Activated T-helper 1 cell treated with Interleukin-2 at 50 U/mL for 16 hours (primary cell): Measurements from ENCODE around the gene HPN.
"Not testable (repeated sequence)": the region's sequence is repeated elsewhere in the genome, so short reads cannot be mapped to it uniquely, and the experiment has no call there.

ENCODE experiments used
- DNase-seq: peaks from one replicate; pipeline ENCODE4 v3.0.0-alpha.2; 2020; ENCODE audit warnings: low read depth

The HPN gene

DNA sequence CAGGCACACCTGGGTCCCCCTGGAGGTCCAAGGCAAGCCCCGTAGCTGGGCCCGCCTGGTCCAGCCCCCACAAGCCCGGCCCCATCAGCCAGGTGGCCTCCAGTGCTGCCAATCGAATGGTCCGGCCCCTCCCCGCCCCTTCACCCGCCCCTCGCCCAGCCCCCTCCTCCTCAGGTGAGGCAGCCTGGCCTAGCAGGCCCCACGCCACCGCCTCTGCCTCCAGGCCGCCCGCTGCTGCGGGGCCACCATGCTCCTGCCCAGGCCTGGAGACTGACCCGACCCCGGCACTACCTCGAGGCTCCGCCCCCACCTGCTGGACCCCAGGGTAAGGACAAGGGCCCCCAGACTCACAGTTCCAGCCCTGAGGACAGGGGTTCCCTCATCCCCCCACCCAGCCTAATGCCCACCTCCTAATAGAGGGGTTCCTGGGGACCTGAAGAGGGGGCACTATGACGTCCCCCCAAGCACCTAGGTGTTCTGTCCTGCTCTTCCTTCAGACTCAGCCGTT, at the start of gene HPN:
Gene HPN, plus strand, starts transcription at position 174 of the 508 bp plus-strand sequence. CDS start 786 bp downstream, outside the sequence.
- no peak for DNase-seq

DNA sequence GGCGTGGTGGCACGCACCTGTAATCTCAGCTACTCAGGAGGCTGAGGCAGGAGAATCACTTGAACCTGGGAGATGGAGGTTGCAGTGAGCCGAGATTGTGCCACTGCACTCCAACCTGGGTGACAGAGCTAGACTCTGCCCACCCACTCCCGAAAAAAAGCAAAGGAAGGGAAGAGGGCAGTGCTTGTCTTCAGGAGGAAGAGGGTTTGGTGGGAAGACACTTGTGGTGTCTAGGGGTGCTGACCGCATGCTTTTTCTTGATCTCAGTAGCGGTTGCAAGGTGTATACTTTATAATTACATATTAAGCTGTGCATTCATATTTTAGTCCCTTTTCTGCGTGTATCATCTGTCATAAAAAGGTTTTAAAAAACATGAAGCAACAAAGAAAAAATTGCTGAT, 48.9 kb upstream of the HPN start:
- DNase-seq: not testable (repeated sequence)

DNA sequence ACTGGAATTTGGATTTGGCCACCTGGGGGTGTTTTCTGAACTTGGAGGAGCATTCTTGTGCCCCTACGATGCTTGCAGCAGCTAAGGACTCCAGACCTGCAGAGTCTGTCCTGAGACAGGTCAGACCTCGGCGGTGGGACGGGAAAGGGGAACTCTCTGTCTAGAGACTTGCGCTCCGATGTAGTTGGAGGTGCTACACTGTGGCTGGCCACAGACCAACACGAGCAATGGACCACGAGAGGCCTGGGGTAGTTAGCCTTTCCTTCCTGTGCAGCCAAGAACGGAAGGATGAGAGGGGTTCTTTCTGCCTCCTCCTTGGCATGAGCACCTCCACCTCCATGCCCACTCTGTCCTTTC, 47.3 kb upstream of the HPN start:
- no peak for DNase-seq

DNA sequence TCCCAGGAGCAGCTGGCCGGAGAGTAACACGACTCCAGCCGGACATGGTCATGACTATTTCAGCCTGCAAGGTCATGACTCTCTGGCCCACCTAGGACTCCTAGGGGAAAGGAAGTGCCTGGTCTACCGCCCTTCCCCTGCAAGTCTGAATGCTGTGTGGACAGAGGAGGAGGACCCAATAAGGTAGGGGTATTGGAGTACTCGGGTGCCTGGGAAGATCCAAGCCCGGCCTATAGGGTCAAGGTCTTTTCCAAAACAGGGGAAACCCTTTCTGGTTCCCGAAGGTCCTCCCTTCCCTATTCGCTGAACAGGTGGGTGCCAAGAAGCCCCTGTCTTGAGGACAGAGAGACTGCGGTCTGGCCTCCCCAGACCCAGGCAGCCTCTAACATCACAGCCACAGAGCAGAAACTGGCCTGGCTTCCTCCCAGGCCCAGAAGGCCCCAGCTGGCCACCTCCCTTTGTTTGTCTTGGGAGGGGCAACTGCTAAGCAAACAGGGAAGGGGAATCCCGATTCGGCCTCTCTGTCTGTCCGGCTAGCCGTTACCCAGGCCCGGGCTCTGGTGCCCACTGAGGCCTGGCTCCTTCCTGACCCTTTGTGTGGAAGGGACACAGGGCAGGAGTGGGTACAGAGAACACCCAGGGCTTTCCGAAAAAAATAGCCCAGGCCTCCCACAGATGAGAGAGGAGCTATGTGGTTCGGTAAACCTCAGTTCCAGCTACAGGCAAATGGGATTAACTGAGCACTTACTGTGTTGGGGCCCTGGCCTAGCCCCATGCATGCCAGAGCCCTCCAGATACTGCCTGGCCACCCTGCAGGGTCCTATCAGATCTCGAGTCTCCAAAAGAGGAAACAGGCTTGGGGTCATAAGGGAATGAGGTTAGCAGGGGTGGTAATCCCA, 46.6 kb upstream of the HPN start:
- DNase-seq: no peak

DNA sequence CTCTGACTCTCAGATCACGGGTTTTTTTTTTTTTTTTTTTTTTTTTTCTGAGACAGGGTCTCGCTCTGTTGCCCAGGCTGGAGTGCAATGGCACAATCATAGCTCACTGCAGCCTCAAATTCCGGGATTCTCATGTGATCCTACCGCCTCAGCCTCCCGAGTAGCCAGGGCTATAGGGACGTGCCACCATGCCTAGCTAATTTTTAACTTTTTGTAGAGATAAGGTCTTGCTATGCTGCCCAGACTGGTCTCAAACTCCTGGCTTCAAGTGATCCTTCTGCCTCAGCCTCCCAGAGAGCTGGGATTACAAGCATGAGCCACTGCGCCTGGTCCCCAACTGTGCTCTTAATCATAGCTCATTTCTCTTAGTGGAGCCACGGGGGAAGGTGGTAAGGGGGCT, 46.0 kb upstream of the HPN start:
- no peak for DNase-seq

DNA sequence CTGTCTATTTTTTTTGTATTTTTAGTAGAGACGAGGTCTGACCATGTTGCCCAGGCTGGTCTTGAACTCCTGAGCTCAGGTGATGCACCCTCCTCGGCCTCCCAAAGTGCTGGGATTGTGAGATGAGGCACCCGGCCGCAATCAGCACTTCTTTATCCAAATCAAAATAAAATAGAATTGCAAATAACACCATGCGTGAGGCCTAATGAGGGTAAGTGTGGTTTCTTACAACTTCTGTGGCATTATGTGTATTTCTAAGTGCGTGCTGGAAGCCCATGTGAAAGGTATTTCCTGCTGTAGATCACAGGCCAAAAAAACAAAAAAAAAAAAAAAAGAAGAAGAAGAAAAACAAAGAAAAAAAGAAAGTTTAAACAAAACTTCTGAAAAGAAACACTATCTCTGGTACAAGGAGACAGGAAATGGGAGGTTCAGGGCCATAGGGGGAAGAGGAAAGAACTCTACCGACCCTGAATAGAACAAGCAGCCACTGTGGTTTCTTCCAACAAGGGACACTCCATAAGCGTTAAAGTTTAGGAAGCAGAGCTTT, 44.4 kb upstream of the HPN start:
- no peak for DNase-seq

DNA sequence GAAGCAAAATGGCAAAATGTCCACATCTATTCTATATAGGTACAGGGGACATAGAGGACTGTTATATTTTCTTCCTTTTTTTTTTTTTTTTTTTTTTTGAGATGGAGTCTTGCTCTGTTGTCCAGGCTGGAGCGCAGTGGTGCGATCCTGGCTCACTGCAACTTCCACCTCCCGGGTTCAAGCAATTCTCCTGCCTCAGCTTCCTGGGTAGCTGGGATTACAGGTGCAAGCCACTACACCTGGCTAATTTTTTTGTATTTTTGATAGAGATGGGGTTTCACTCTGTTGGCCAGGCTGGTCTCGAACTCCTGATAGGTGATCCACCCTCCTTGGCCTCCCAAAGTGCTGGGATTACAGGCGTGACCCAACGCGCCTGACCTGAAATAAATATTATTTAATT, 43.3 kb upstream of the HPN start:
- not testable (repeated sequence) for DNase-seq

DNA sequence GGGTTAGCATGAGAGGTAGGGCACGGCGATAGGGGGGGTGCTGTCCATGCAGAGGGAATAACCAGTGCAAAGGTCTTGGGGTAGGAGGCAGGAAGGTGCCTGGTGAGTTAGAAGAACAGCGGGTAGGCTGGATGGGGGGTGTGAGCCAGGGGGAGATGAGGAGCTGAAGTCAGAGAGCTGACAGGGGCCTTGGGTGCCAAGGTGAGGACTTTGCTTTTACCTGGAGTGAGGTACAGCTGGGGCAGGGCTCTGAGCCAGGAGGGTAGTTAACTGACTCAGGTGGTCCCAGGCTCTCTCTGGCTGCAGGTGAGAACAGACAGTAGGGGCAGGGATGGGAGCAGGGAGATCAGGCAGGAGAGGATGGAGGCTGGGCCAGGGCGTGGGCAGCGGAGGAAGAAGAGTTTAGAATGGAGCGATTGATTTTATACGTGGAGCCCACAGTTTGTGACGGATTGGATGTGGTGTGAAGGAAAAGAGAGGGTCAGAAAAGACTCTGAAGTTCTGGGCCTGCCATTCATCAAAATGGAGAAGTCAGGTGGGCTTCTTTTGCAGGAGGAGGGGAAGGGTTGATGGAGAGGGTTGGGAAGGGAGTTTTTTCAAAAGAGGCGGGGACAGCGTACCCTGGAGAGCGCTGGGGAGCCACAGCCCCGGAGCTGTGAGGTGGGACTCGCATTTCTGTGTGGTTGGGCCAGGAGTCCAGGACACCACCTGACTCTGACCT, 42.6 kb upstream of the HPN start:
- DNase-seq: no peak

DNA sequence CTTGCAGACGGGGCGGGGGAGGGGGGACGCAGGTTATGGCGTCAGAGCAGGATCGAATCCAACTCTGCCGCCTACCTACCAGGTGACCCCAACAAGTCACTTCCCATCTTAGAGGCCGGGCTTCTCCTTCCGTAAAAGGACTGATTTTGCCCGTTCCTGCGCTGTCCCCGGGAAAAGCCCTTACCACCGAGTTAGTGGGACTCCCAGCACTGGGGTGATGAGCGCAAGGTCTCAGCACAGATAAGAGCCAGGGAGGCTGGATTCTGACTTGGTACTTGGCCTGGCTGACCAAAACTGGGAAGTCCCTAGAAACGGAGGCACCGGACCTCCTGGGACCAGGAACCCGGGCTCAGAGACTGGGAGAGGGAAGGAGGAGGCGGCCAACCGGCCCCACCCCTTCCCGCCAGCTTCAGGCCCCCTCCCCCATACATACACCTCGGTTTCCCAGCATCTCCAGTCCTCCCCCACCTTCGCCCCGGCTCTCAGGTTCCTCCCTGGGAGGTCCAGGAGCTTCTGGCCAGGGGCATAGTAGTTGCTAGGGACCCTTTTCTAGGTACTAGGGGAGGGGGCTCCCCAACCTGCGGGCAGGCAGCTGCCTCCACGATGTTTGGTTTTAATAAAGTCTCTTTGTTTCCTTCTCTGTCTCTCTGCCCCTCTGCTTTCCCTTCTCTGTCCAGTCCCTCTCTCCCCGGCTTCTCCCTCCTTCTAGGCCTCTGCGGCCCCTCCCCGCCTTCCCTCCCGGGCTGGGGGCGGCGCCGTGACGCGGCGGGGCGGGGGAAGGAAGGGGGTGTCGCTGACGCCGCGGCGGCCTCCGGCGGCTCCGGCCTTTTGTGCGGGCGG, 41.8 kb upstream of the HPN start, which contains the start of gene GRAMD1A:
Gene GRAMD1A, plus strand, starts transcription at position 826 of the 840 bp plus-strand sequence. CDS start 156 bp downstream, outside the sequence.
- peak; percentile 66 for DNase-seq

DNA sequence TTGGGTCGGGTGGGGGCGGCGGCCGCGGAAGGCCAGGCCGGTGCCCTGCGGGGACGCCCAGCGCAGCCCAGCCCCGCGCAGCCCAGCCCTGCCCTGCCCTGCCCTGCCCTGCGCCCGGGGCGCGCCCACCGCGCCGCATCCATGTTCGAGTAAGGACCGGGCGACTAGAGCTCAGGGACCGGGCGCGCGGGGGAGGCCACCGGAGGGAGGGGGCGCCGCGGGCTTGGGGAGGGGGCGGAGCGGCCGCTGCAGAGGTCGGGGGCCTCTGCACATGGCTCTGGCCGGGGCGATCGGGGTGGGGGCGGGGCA, 41.2 kb upstream of the HPN start:
- DNase-seq: no peak

DNA sequence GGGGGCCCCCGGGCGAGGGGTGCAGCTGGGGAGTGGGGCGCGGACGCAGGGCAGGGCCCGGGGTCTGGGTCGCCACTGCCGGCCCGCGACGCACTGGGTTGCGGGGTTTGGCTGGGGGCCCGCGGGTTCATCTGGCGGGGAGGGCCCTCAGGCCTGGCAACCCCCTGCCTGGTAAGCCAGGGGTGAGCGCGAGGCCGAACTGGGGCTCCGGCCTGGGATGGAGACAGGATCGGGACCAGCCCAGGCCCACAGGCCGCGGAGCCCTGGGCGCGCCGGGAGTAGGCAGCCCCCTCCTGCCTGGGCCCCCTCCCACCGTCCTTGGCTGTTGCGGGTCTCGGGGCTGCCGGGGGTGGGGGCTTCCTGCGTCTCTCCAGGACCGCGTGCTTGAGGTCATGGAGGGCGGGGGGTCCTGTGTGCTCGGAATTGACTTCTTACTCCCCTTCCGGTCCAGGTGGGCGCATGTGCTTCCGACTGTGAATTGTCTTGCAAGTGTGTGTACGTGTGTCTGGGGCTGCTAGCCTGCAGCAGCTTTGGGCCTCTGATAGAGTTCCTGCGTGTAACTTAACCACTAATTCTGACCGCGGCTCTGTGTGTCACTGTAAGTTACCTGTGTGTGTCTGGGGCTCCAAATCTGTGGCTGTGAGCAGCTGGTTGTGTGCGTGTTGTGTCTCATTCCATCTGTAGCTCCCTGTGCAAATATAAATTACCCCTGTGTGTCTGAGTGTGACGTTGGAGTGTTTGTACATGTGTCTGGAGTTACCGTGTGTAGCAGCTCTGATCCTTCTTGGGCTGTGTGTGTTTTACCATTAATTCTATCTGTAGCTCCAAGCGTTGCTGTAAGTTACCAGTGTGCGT, 40.6 kb upstream of the HPN start:
- peak; percentile 43 for DNase-seq

DNA sequence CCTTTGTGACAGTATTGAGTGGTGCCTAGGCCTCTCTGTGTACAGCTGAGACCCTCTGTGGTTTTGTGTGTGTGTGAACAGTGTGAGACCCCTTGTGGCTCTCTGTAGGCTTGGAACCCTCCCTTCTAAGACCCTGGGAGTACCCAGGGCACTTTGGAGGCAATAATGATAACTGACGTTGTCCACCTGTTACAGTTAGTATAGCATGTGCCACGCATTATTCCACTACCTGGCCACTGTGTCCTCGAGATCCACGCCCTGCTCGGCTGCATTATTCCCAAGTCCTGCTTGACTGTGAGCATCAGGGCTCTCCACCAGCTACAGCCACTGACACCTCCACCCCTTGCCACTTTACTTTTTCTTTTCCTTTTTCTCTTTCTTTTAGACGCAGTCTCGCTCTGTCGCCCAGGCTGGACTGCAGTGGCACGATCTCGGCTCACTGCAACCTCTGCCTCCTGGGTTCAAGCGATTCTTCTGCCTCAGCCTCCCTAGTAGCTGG, 39.4 kb upstream of the HPN start:
- DNase-seq: no peak

DNA sequence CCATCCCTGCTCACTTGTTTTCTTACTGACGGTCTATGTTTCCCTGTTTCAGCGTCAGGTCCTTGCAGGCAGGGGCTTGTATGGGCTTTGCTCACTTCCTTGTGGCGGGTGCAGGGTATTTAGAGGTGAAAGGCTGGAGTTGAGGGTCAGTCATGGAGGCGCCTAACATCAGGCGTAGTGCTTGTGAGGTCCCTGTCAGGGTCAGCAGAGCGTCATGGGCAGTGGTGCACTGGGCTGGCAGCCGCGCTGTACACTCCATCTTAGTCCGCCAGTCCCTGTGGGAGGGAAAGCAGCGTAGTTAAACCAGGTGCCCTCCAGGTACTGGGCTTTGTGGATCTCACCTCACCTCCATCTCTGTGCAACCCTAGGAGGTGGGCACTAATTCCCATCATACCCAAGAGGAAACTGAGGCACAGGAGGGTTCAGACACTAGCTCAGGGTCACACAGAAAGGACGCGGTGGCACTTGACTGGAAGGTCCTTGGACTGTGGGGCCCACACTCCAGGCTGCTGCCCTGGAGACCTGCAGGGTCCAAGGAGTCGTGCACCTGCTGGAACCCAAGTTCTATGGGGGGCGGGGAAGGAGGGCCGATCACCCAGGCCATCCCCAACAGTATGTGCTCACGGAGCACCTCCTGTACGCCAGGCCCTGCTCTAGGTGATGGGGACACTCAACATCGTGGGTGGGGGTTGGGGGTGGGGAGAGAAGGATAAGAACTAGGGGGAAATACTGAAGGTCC, 36.8 kb upstream of the HPN start:
- no peak for DNase-seq

DNA sequence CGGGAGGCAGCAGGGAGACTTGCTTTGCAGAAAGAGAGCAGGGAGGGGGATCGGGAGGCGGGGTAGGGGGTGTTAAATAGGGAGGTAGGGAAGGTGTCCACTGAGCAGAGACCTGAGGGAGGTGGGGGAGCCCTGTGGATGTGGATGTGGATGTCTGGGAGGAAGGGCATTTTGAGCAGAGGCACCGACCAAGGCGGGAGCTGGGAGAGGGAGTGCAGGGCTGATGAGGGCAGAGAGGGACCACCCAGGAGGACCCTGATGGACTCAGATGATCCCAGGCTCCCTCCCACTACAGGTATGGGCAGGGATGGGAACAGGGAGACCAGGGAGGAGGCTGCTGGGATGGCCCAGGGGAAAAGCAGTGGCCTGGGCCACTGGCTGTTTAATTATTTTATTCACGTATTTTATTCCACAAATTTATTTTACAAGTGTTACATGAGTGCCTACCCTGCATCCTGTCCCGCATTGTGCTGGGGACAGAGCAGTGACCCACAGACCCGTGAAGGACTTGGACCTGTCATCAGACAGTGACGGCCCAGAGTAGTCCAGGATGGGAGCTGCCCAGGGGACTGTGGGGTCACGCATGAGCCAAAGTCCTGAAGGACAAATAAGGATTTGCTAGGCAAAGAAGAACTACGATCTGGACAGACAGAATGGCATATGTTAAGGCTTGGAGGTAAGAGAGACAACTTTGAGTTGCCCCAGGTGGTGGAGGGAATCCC, 36.1 kb upstream of the HPN start:
- no peak for DNase-seq

DNA sequence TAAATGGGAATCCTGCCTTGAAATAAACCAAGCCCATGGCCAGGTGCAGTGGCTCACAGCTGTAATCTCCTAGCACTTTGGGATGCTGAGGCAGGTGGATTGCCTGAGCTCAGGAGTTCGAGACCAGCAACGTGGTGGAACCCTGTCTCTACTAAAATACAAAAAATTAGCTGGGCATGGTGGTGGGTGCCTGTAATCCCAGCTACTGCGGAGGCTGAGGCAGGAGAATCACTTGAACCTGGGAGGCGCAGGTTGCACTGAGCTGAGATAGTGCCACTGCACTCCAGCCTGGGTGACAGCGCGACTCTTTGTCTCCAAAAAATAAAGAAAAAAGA, 35.5 kb upstream of the HPN start:
- not testable (repeated sequence) for DNase-seq

DNA sequence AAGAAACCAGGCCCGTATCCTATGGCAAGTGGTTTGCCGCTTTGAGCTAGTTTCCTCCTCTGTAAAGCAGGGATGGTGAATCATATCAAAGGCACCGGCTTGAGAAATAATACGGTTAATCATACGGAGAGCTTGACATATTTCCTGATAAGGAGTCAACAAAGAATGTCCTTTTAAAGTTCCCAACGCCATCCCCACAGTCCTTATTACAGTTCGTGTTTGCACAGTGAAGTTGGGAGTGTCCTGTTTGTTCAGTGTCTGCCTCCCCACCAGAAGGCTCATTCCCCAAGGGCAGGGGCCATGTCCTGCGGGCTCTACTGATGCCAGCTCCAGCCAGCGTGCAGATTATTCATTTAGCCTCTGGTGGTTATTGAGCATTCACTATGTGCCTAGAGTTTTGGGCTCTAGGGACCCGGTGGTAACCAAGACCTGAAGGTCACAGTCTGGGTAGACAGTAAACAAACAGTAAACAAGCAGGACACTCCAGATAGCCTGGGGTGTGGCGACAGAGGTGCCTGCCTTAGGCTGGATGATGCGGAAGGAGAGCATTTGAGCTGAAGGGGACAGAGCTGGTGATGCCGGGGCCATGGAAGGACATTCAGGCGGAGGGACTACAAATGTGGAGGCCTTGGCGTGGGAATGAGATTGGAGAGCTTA, 35.1 kb upstream of the HPN start:
- no peak for DNase-seq

DNA sequence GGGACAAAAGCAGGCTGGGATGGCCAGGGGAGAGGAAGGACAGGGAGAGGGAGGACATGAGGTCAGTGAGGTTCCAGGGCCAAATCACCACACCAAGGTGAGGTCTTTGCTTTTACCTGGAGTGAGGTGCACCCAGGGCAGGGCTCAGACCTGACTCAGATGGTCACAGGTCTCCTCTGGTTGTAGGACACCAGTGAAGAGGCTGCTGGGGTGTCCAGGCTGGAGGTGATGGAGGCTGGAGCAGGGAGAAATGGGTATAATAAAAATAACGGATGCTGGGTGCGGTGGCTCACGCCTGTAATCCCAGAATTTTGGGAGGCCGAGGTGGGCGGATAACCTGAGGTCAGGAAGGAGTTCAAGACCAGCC, 34.5 kb upstream of the HPN start:
- DNase-seq: no peak

DNA sequence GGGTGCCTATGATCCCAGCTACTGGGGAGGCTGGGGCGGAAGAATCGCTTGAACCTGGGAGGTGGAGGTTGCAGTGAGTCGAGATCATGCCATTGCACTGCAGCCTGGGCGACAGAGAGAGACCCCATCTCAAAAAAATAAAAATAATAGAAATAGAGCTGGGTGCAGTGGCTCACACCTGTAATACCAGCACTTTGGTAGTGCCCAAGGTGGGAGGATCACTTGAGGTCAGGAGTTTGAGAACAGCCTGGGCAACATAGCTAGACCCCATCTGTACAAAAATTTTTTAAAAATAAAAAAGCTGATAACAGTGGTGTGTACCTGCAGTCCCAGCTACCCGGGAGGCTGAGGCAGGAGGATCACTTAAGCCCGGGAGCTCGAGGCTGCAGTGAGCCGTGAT, 34.1 kb upstream of the HPN start:
- not testable (repeated sequence) for DNase-seq

DNA sequence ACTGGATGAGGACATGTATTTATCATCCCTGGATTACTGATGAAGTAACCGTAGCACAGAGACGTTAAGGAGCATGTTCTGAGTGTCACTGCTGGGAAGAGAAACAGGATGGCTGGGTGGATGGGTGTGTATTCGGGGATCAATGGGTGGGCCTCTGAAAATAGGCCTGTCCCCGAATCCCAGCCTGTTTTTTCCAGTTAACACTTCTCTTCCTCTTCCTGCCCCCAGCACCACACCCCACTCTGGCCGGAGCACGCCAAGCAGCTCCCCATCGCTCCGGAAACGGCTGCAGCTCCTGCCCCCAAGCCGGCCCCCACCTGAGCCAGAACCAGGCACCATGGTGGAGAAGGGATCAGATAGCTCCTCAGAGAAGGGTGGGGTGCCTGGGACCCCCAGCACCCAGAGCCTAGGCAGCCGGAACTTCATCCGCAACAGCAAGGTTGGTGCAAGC, 32.6 kb upstream of the HPN start:
- no peak for DNase-seq
